CD4-positive, alpha-beta T cell treated with Interleukin-6 for 4 hours (primary cell): ENCODE measurements around the gene PRRG3.

Source experiments
- DNase-seq: peaks from one replicate; pipeline ENCODE4 v3.0.0-alpha.2; 2020; ENCODE audit warnings: mixed read lengths

Gene PRRG3

DNA sequence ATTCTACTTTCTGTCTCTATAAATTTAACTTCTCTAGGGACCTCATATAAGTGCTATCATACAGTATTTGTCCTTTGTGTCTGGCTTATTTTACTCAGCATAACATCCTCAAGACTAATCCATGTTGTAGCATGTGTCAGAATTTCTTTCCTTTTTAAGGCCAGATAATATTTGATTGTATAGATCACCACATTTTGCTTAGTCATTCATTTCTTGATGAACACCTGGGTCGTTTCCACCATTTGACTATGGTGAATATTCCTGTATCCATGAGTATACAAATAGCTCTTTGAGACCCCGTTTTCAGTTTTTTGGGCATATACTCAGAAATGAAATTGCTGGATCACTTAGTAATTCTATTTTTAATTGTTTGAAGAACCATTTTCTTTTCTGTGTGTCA is 51.2 kb downstream of the PRRG3 start:
- DNase-seq, result no peak

DNA sequence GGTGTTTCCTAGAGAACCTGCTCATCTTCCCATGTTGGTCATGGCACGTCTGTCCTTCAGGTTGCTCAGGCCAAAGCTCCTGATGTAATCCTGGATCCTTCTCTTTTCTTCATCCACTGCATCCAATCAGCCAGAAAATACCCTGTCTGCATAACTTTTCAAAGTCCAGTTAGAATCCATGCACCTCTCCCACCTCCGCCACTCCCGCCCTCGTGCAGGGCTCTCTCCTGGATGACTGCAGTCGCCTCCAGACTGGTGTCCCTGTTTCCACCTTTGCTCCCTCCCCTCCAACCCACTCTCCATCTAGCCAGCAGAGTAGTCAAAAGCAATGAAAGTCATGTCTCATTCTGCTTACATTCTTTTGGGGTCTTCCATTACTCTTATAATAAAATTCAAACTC is 55.3 kb downstream of the PRRG3 start:
- no peak for DNase-seq

DNA sequence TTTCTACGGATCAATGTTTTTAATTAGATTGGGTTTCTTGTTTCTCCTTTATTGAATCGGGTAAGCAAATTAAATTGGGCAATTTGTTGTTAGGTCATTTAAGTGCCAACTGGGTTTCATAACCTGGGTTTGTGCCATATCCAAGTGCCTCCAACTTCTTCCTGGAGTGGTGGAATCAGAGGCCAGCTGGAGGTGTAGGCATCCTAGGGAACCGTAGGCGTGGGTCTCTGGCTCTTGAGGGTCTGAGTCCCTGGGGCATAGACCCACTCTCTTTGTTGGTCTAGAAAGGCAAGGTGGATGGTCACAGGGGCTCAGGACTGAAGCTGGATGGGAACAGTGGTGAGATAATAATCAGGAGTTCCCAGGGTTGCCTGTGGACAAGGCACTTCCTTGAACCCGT is 57.6 kb downstream of the PRRG3 start:
- DNase-seq, result no peak

DNA sequence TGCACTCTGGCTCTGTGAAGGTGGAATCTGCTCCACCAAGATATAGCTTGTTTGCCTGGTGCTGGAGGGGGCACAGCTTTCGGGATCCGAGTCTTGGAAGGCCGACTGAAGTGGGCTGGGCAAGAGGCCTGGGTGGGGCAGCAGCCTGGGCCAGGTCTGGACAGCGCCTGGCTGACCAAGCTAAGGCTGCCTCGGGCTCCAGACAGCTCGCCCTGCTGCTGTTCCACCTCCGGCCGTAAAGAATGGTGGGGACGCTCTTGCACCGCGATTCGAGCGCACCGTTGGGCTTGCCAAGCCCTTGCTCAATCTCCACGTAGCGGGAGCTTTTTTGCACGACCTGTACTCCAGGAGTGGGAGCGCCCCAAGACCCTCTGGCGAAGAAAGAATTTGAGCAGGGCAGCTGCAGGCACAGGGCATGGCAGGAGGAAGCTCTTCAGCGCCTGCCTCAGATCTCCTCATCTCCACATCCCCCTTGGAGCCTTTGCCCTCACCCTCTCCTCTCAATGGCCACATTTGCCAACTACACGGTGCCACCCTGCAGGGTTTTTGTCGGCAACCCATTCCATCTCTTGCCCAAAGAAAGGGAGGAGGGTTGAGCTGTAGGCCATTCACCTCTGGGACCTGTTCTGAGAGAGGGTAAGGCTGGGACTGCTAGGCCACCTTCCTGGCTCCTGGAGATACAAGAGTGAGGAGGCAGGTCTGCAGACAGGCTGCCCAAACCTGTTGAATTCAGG is 58.2 kb downstream of the PRRG3 start:
- no peak for DNase-seq

DNA sequence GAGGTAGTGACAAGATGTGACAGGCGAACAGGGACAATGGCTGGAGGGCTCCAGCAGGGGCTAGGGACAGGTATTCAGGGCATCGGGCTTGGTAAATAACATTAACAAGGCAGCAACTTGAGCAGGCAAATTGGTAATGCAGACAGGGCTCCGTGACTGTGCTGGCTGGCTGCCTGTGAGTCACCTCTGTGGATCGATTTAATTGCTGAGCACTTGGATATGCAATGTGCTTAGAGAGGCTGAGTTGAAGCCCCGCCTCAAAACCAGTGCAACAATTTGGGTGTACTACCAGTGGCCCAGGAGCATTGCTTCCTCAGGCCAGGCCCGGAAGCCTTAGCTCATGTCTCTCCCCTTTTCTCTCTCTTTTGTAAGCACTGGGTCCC is 58.8 kb downstream of the PRRG3 start:
- no peak for DNase-seq

DNA sequence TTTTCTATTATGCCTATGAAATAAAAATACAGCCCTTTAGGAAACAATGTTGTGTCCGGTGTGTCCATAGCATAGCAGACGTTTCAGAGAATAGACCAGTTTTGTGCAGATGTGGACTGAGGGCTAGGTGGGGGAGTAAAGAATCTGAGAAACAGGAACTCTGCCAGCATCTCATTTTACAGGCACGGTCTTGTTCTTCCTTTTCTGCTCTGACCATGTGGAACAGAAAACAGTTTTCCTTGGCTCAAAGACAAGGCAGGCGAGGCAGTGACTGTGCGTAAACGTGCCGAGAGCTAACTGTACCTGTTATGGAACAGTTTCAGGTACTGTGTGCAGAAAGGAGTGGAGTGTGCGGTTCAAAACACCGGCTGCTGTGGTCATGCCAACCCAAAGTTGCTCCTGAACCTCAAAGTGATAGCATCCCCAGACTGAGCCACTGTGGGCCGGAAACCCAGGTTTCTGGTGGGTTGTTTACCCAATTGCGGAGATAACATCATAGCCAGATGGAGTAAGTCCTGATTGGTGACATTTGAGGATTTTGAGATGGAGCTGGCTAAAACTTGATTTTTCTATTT is 59.5 kb downstream of the PRRG3 start:
- no peak for DNase-seq
